Stimulated activated naive CD8-positive, alpha-beta T cell treated with anti-CD3 and anti-CD28 coated beads, Interleukin-15, Interleukin-2, amounts not matched to agents 100 U/mL and 50 U/mL, for 24 hours (primary cell): ENCODE results near the gene MTHFSD.

Experiments used
- ATAC-seq: fragments of 150-1000 bp; cut with Tn5 transposase; one replicate; pipeline ENCODE4 v1.10.0; 2021
- DNase-seq: peaks from one replicate; pipeline ENCODE4 v3.0.0; 2021

The MTHFSD gene

DNA sequence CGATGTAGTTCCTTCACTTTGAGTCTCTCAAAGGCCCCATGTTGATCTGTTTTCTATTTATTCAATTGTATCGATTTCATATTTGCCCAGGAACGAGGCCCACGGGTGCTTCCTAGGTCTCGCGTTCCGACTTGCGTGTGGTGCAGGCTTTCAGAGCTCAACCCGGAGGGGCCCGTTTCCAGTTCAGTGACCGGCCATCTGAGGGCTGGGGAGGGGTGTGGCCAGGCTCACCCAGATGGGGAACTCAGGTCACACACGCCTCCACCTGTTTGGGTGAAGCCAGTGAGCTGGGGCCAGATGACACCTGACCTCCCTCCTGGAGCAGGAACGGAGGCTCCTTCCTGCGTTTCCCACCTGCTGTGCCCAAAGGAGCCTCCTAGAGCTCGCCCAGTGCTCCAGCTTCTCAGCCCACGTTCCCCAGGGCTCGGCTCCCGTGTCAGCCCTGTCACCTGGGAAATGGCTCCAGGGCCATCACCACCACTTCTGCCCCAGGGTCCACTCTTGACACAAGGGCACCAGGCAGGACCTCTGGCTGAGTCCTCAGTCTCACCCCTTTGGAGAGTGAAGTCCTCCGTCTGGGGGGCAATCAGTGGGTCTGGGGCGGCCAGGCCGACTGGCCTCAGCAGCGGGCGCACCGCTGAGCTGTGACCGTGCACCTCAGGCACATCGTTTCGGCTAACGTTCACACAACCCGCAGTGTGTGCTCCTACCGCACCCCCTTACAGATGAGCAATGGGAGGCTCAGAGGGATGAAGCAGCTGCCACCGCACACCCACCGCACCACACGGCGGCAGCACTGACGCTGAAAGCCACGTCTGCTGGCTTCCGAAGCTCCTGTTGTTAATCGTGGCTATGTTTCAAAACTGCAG, 26.7 kb downstream of the MTHFSD start:
- no peak for ATAC-seq
- no peak for DNase-seq

DNA sequence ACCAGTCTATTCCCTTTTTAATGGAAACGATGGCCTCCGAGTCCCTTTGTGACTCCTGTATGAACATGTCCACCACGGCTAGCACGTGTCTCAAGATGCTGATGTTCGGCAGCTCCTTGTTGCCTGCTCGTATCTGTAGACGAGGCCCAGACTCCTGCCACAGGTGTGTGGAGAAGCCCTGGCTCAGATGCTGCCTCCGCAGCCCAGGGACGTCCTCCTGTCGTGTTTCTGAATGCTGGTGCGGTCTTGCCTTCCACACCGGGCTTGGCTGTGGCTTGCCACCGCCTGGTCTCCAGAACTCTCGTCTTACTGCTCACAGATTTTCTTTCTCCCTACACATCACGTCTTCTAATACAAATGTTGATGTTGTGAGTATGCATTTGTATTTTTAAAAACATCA, 27.7 kb downstream of the MTHFSD start:
- DNase-seq (no peak), ATAC-seq (no peak)

DNA sequence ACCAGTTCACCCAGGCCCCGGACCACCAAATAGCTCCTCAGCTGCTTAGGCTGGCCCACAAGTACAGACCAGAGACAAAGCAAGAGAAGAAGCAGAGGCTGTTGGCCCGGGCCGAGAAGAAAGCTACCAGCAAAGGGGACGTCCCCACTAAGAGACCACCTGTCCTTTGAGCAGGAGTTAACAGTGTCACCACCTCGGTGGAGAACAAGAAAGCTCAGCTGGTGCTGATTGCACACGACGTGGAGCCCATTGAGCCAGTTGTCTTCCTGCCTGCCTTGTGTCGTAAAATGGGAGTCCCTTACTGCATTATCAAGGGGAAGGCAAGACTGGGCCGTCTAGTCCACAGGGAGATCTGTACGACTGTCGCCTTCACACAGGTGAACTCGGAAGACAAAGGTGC, 29.3 kb downstream of the MTHFSD start:
- ATAC-seq (no peak), DNase-seq (no peak)

DNA sequence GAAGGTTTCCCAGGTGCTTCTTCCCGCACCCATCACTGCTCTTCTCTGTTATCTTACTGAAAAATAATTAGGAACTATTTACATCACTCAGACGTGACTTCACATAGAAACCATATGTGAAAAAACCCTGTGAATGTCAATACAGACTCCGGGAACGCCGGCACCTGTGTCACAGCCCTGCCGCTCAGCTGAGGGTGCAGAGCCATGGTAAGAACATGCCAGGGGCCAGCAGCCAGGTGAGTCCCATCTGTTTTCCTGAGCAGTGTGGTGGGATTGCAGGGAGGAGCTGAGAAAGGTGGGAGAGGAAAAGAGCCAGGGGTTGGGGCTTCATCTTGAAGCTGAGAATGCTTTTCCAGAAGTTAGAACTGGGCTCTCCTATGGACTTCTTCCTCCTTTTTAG, 31.0 kb downstream of the MTHFSD start:
- no peak for DNase-seq
- ATAC-seq: no peak

DNA sequence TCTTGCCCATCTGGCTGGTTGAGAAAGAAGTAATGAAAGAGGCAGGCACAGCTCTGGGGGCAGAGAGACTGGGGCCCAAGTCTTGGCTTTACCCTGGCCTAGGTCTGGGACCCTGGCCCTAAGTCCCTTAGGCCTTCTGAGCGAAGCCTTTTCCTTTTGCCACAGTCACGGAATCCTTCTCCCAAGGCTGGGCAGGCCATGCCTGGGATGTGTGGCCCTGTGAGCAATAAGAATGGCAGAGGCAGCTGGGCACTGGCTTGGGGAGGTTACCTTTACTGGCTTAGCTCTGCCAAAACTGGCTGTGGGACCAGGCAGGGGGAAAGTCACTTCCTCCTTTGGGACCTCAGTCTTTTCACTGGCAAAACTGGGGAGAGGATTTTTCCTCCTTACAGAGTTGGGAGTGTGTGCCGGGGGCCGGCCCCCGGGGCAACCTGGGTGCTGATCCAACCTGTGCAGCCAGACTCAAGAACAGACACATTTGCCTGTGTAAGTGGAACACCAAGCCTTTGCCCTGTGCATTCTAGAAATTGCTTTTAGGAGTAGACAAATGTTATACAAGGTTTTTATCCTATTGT, 31.8 kb downstream of the MTHFSD start:
- DNase-seq: no peak
- ATAC-seq: no peak

DNA sequence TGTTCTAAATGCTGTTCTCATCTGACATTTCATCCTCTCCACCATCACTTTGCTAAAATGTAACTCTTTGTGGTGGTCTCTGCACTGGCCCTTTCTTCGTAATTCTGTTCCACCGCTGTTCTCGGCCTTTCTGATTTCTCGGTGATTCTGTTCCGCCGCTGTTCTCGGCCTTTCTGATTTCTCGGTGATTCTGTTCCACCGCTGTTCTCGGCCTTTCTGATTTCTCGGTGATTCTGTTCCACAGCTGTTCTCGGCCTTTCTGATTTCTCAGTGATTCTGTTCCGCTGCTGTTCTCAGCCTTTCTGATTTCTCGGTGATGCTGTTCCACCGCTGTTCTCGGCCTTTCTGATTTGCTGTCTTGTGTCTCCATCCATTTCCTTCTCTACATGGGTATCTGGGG, 32.4 kb downstream of the MTHFSD start:
- ATAC-seq (no peak), DNase-seq (no peak)

DNA sequence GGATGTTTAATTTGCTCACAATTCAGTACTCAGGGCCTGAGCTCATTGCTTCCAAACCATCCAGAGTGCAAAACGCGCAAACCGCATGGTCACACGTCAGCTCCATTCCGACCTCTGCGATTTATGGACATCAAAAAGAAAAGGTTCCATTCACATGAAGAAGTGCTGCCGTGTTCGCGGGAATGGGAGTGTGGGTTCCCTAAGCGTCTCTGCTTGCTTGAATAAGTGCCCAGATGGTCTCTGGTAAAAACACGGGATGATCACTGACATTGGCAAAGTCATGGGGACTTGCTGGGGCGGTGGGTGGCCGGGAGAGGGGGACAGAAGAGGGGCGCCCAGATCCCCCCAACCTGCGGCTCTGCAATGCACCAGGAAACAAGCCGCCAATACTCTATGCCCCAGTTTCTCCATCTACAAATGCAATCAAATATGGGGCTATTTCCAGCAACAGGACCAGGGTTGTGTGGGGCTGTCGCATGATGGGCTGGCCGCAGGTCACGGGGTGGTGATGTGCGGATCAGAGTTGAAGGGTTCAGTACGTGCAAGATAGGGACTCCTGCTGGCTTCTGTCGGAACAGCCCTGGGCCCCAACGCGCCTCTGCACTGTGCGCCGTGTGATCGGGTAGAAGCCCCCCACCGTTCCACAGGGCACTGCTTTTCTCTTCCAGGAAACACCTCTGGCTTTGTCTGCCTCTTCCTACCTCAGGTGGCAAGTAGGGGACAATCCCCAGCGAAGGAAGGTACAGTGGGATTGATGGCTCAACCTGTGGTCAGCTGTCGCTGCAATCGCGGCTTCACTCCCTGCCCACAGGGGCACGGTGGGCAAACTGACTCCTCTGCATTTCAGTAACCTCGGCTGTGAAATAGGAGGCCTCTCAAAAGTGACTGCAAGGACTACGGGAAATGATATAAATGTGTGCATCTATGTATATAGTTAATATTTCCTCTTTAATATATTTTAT, 33.5 kb downstream of the MTHFSD start:
- ATAC-seq: no peak
- no peak for DNase-seq

DNA sequence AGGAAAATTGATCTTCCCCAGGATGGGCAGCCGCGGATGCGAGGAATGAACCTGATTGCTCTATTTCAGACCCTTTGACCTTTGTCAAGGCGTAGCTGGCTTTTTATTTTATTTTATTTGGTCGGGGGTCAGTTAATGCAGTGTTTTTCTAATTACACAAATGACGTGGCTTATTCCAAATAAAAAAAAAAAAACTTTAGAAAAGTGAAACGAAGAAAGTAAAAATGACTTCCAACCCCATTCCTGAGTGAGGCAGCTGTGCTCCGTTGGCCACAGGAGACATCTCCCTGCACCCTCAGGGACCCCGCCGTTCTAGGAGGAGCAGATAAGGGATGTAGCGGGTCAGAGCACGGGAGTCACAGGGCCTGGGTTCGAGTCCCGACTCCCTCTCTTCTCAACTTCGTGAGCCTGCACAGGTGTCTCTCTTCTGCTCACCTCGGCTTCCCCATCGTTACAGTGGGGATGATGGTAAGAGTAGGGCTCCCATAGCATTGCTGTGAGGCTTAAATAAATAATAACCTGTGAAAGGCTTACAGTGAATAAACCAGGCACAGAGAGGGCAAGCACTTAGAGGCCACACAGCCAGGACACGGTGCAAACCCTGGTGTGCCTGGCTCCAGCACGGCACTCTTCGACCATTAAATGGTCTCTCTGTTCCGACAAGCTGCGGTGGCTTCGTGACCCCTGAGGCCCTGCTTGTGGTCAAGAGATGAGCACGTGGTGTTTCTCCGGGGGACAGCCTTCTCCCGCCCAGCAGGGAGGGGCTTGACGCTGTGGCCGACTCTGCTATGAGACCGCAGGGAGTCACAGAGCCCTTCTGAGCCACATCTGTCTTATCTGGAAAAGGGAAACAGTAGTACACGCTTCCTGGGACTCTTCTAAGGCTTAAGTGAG, 34.5 kb downstream of the MTHFSD start:
- DNase-seq (no peak), ATAC-seq (no peak)

DNA sequence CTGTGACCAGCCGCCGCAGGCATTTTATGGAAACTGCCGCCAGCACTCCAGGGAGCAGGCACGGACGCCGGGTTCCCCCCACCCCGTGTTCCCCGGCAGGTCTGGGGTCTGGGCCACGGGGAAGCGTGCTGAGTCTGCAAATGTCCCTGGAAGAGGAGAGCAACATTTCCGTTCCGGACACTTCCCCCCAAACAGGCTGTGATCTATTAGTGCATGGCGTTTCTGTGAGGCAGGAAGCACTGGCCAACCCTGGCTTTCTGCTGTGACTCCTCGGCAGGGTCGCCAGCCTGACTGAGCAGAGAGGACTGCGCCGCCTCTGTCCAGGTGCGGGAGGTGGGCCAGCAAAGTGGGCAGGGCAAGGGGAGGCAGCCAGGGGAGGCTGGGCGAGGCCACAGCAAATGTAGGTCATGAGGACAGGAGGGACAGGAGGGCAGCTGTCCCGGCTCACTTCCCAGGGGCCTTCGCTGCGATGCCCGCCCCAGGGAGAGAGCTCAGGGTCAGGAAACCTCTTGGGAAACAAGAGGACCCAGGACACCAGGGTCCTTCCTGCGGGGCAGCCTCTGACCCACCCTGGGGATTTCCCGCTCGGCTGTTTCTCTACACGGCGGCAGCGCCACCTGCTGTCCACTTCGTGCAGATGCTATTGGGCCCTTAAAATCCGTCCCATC, 35.3 kb downstream of the MTHFSD start:
- ATAC-seq (no peak), DNase-seq (peak; percentile 62)

DNA sequence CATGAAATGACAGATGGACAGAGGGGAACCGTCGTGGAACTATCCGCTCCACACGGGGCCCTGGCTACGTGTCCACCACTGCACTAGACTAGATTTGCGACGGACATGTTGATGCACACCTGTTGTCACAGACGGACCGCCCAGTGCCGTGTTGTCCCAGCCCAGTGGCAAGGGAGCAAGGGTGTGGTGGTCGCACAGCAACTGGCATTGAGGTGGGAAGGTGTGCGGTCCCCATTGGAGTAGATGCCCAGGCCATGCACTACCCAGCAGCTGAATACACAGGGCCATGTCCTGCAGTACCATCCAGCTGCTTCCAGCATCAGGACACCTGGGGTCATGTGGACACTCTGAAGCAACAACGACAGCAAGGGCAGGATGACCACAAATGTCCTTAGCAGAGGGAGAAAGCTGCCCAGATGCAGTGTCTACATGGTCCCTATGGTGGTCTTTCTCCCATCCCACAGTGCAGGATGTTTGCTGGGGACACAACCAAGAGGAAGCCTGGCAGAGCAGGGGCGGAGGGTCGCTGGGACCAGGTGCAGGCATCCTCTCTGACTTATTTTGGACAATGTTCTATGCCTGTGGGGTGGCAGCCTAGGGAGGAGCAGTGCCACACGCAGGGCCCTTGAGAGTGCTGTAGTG, 35.9 kb downstream of the MTHFSD start:
- ATAC-seq: no peak
- no peak for DNase-seq

DNA sequence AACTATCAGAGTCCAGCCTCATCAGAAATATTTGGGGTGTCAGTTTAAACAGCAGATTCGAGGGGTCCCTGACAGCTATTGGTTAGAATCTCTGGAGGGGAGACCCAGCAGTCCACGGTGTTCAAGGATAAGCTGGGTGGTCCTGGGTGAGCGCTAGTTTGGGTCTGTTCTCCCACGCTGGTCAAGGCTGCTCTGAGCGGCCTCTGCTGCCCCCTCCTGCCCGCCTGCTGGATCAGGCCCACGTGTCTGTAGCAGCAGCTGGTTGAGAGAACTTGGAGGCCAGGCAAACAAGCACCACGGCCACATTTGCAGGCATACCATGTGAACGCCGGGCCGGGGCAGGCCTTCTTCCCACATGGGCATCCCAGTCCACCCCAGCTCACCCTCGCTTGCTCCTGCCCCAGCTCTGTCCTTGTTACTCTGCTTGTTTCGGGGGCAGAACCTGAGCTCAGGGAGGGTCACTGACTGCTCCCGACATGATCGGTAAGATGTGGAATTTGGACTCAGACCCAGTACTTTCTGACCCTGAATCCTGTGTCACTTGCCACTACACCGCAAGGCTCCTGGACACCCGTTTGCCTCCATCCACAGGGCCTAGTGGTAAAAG, 37.3 kb downstream of the MTHFSD start:
- peak; percentile 55 for DNase-seq
- ATAC-seq: peak; percentile 32

DNA sequence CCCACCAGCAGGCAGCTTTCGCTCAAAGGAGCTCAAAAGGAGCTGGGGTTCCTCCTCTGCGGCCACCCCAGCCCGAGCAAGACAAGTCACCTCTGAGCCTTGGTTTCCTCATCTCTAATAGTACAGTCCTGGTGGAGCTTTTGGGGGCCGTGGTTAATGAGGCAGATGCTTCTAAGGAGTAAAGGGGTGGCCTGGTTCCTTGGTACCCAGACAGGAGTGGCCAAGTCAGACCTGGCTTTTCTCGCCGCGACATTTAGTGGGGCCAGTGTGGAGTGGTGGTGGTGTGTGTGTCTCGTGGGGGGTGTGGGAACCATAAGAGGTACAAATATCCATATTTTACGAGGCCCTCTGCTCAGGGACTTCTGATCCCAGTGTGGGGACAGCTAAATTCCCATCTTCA, 38.0 kb downstream of the MTHFSD start:
- no peak for ATAC-seq
- DNase-seq: no peak

DNA sequence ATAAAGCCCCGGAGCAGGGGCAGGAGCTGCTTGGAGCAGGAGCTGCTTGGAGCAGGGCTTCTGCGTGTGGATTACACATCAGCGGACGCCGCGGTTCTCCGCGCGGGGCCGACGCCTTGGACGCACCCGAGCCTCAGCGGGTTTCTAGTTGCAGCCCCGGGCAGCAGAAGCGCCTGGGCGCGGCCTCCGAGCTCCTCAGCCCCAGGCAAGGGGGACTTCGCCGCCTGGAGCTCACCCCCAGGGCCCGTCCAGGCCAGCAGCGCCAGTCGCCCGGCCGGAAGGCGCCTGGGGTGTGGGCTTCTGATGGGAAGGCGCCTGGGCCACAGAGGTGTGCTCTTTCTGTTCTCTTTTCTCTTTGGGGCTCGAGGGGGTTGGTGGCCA, 38.4 kb downstream of the MTHFSD start:
- ATAC-seq: no peak
- DNase-seq: no peak

DNA sequence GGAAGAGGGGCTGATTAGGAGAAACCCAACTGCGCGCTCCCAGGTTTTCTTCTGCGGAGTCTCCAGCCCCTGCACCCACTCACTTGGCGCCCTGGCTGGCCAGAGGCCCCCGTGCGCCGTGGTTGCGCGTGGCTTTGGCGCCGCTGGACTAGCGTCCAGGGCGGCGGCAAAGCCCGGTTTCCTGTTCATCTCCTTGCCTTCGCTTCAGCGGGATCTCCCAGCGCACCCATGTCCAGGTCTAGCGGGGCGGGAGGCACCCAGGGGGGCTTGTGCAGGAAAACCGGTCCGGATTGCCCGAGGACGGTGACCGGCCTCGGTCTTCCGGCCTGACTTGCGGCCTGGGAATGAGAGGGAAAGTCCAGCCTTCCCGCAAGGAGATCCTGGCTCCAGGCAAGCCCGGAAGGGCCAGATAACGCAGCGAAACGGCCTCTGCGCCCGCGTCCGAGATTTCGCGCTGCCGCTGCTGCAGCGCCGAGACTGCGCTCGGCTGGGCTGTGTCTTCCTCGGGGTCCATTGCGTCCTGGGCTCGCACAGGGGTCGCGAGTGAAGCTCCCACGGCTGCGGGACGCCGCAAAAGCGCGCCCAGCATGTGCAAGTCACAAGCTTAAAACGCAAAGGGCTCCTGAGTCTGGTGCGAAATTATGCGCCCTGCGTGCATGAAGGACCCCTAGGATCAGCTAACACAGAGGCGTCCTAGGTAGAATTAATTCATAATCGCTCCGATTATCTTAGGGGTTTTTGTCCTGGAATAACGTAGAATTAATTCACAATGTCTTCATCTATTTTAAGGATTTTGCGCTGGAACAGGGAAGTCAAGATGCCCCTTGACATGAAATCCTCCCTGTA, 39.0 kb downstream of the MTHFSD start:
- no peak for DNase-seq

DNA sequence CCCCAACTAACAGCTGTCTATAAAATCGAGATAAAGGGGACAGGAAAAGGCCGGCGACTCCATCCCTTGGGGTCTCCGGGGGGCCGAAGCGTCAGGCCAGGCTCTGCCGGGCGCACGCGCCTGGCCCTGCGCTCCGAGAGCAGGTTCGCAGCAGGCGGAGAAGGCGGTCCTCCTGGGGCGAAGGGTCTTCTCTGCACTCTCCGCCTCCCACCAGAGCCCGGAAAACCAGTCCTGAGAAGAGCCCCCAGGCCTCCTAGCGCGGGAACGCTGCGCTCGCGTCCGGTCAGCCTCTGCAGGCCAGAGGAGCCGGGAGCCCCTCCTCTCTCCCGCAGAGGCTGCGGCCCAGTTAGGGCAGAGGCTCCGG, 39.6 kb downstream of the MTHFSD start:
- DNase-seq (no peak), ATAC-seq (no peak)

More for the DNA sequence above, 39.0 kb downstream of the MTHFSD start:
- ATAC-seq: no peak

DNA sequence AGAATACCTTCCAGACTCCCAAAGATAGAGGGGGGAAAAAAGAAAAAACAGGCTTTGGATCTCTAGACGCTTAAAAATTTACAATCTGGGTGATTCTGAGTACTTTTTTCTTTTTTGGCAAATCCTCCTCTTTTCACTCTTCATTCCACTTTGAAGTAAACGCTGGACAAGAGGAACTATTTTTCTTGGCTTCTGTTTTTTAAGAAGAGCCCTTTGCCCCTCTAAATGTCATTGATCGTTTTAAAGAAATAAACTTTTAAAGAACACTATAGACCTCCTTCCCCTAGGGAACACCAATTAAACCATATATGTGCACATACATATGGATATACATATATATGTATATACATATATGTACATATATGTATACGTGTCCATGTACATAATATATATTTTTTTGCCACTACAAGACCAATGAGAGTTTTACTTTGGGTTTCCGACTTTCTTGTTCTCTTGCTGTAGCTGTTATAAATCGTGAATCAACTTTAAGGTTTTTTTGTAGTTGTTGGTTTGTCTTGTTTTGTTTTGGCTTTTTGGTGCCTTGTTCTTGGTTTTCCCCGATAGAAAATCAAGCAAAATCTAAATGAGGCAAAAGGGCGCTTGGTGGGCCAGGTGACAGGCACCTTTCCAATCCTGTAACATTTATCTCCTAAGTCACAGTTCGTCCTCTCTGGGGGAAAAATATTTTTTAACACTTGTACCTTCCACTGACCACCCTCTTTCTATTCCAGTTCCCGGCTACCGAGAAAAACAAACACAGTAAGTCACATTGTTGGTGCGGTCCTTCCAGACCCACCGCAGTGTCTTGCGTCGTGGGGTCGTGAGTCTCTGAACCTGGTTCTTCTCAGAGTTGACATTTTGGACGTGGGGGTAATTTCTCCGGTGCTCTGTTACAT, 40.3 kb downstream of the MTHFSD start:
- ATAC-seq: no peak

DNA sequence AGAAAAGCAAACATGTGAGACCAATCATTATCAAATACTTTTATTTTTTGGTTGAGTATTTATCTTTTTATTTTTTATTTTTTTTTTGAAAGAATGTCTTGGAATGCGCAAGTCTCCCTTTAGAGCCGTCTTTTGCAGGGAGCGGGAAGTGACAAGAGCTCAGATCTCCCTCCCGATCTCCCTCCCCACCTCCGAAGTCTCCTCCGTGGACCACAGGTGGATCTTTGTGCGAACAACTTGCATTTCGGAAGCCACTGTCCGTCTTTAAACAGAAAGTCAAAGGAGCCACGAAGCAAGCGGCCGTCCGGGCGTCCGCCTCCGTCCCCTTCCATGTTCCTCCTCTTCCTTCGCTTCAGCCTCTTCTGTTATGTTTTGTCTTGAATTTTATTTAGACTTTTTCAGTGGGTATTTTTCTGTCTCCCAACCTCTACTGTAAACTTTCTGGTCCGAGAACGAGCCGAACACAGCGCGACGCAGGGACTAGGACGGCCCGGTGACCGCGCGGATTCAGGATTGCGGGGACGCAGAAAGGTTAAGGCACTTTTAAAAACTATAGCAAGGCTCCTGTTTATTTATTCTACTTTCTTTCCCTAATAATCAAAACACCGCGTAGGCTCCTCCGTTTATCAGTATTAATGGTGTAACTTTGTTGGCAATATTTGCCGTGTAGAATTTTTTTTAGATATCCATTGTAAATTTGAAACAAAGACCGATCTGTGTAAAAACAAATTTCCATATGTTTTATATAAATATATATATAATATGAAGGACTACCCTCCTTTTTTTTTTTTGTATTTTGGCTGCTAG, 41.4 kb downstream of the MTHFSD start:
- DNase-seq (no peak), ATAC-seq (no peak)

More for the DNA sequence above, 40.3 kb downstream of the MTHFSD start:
- no peak for DNase-seq
